Endothelial cell of umbilical vein (primary cell): ENCODE results near the gene JCAD. TPM values are rescaled to one million over a fixed set of nuclear protein-coding genes. Genes with fewer than 3 reads are reported as not detected.

Experiments
- BruUV-seq: library from RNA; stranded (reverse); fragments of 400-500 nt; replicated peaks from 2 replicates; lab custom pipeline; 2021; lab: Mats Ljungman, UMichigan
- CTCF ChIA-PET: fragments of 300-600, 350-600 bp; sonication (Branson Sonifier 250); formaldehyde crosslinking; loops from one replicate; lab custom pipeline; 2021; ENCODE audit warnings: antibody characterized with exemption, inconsistent platforms; lab: Charles Lee
- POLR2A ChIA-PET: fragments of 300-600, 350-600 bp; sonication (Branson Sonifier 250); formaldehyde crosslinking; loops from one replicate; lab custom pipeline; 2021; ENCODE audit warnings: antibody characterized with exemption, inconsistent platforms; lab: Charles Lee
- DNase-seq: peaks from one replicate; pipeline ENCODE4 v3.0.0-alpha.2; 2011; ENCODE audit warnings: low read depth, low spot score
- FAIRE-seq: peaks from 2 replicates; lab custom pipeline; 2011; peaks lifted over from hg19 to GRCh38; lab: Jason Lieb, UNC
- H2AFZ ChIP-seq: 2 replicates; pipeline ENCODE4 v1.6.0; 2012; ENCODE audit warnings: low read depth, low read length, control low read depth, inconsistent platforms
- H3K27ac ChIP-seq: 2 replicates; pipeline ENCODE4 v1.5.1; 2011; ENCODE audit warnings: low read depth, mild to moderate bottlenecking, control low read depth, low read length, moderate library complexity; ENCODE audit not compliant: insufficient read depth
- H3K27me3 ChIP-seq, 2 experiments: 2 replicates each; pipeline versions ENCODE4 v1.6.0 to v1.6.1; 2011; ENCODE audit warnings: low read length in 2 of 2, mixed read lengths in 1 of 2; ENCODE audit not compliant: control insufficient read depth in 2 of 2, insufficient read depth in 2 of 2
- H3K36me3 ChIP-seq, 2 experiments: 2 replicates in 1 of 2; 3 replicates in 1 of 2; pipeline ENCODE4 v1.5.1; 2011; ENCODE audit warnings: low read length in 2 of 2, mild to moderate bottlenecking in 1 of 2, moderate library complexity in 1 of 2; ENCODE audit not compliant: control insufficient read depth in 2 of 2, insufficient read depth in 2 of 2; ENCODE audit errors: extremely low read depth in 1 of 2
- H3K4me1 ChIP-seq: 3 replicates; pipeline ENCODE4 v1.5.1; 2011; ENCODE audit warnings: mild to moderate bottlenecking, low read length; ENCODE audit not compliant: control insufficient read depth, insufficient read depth; ENCODE audit errors: extremely low read depth
- H3K4me2 ChIP-seq: 2 replicates; pipeline ENCODE4 v1.6.1; 2011; ENCODE audit warnings: low read length, control low read depth, mixed read lengths; ENCODE audit not compliant: insufficient read depth
- H3K4me3 ChIP-seq, 3 experiments: fragments of 200-600 bp in 1 of 3; sonication (generic), shearing (Covaris generic) in 1 of 3; replicated peaks in 1 of 3; 2 replicates each; pipeline ENCODE4 v1.5.1; 2011 to 2016; ENCODE audit warnings: control low read depth in 3 of 3, low read length in 3 of 3, mild to moderate bottlenecking in 2 of 3, inconsistent platforms in 1 of 3, low read depth in 1 of 3, moderate library complexity in 1 of 3; ENCODE audit not compliant: insufficient read depth in 1 of 3
- H3K79me2 ChIP-seq: 2 replicates; pipeline ENCODE4 v1.6.0; 2012; ENCODE audit warnings: low read length, inconsistent platforms; ENCODE audit not compliant: control insufficient read depth, insufficient read depth
- H3K9ac ChIP-seq: replicated peaks from 2 replicates; pipeline ENCODE3; 2011; ENCODE audit warnings: low read length, control low read depth; ENCODE audit not compliant: insufficient read depth; ENCODE audit errors: extremely low read depth
- H3K9me1 ChIP-seq: replicated peaks from 3 replicates; pipeline ENCODE4 v1.6.0; 2011; ENCODE audit warnings: mild to moderate bottlenecking, low read length; ENCODE audit not compliant: control insufficient read depth, insufficient read depth; ENCODE audit errors: extremely low read depth
- H3K9me3 ChIP-seq: replicated peaks from 2 replicates; pipeline ENCODE4 v1.5.1; 2012; ENCODE audit warnings: low read length, inconsistent platforms; ENCODE audit not compliant: control insufficient read depth, insufficient read depth
- H4K20me1 ChIP-seq: replicated peaks from 2 replicates; pipeline ENCODE3; 2011; ENCODE audit warnings: mild to moderate bottlenecking, low read length; ENCODE audit not compliant: control insufficient read depth, insufficient read depth; ENCODE audit errors: extremely low read depth
- CTCF ChIP-seq, 2 donors: IDR thresholded peaks; 1 replicate in 1 of 2; 2 replicates in 1 of 2; pipeline ENCODE4 v1.5.1; 2011; ENCODE audit warnings: low read length in 2 of 2, mild to moderate bottlenecking in 2 of 2, moderate library complexity in 2 of 2, control low read depth in 1 of 2, inconsistent platforms in 1 of 2, low read depth in 1 of 2; ENCODE audit not compliant: insufficient read depth in 1 of 2; ENCODE audit errors: extremely low read depth in 1 of 2
- EZH2 ChIP-seq: IDR thresholded peaks from 2 replicates; pipeline ENCODE4 v1.6.1; 2012; ENCODE audit warnings: borderline replicate concordance, low read depth, mild to moderate bottlenecking, moderate library complexity, low read length, inconsistent platforms; ENCODE audit not compliant: severe bottlenecking
- FOS ChIP-seq: IDR thresholded peaks from 2 replicates; pipeline ENCODE4 v1.6.1; 2011; ENCODE audit warnings: mild to moderate bottlenecking, low read length, moderate library complexity, borderline replicate concordance; ENCODE audit not compliant: insufficient read depth
- GATA2 ChIP-seq: IDR thresholded peaks from 2 replicates; pipeline ENCODE4 v1.7.0; 2011; ENCODE audit warnings: low read depth, mild to moderate bottlenecking, moderate library complexity, mixed read lengths, low read length; ENCODE audit not compliant: insufficient read length, insufficient read depth
- JUN ChIP-seq: IDR thresholded peaks from 2 replicates; pipeline ENCODE4 v1.6.1; 2011; ENCODE audit warnings: borderline replicate concordance, low read depth; ENCODE audit not compliant: insufficient read length, insufficient read depth
- MAX ChIP-seq: IDR thresholded peaks from 2 replicates; pipeline ENCODE4 v1.6.1; 2011; ENCODE audit not compliant: insufficient read depth, insufficient read length
- MYC ChIP-seq: IDR thresholded peaks from one replicate; pipeline ENCODE4 v1.6.1; 2011; ENCODE audit warnings: mild to moderate bottlenecking, low read depth, low read length
- POLR2A ChIP-seq: IDR thresholded peaks from 2 replicates; pipeline ENCODE4 v1.6.1; 2012; ENCODE audit warnings: low read depth, mild to moderate bottlenecking, control low read depth, low read length
- POLR2AphosphoS5 ChIP-seq: IDR thresholded peaks from 2 replicates; pipeline ENCODE4 v1.6.1; 2012; ENCODE audit warnings: low read depth, mild to moderate bottlenecking, control low read depth, low read length, moderate library complexity; ENCODE audit not compliant: insufficient read depth
- dilution Hi-C: fragments of 300-500 bp; cut with MboI; formaldehyde crosslinking; loops from one replicate; pipeline ENCODE4 v1.15.0; 2019; ENCODE audit warnings: low sequenced_read_pairs; ENCODE audit not compliant: extremely low pct_ligation_motif_present
- intact Hi-C: fragments of 100-400 bp; cut with micrococcal nuclease; formaldehyde crosslinking; loops from one replicate; pipeline ENCODE4 v1.10.0; 2022
- polyA plus RNA-seq, 4 experiments: library from polyadenylated mRNA; depleted of rRNA in 3 of 4; stranded (reverse) in 3 of 4; unstranded in 1 of 4; fragments of >200 nt; gene quantifications; 2 replicates each; pipeline versions ENCODE4 v1.2.1 to v1.2.3, GENCODE V29; 2011 to 2012; ENCODE audit warnings: missing spikeins in 1 of 4
- total RNA-seq: library from RNA; stranded (reverse); gene quantifications from 2 replicates; pipeline ENCODE4 v1.2.3, GENCODE V29; 2021

The JCAD gene
- total and polyA plus RNA-seq, 2 donors (not counting 3 experiments of a cell fraction or from before 2014, with no cell fraction given): 17.5 to 76.3 TPM

- no TSS peak for BruUV-seq
- no peaks in the 10 kb centered on the region for H3K27me3 ChIP-seq
- intact Hi-C loops: no loop called here
- POLR2A ChIA-PET: interaction anchor here (1.2 kb wide), 1 partner anchor 14 kb away, joined by 4 read pairs; no protein-coding TSS in a partner anchor
- no peaks in the 10 kb centered on the region for H4K20me1 ChIP-seq
- peak overlapping the region; percentile 78 for H3K27ac ChIP-seq
- no peaks in the 10 kb centered on the region for H3K9me1 ChIP-seq
- no peaks in the 10 kb centered on the region for H3K79me2 ChIP-seq
- FAIRE-seq (no peak), DNase-seq (no peak)
- TF ChIP-seq POLR2A (no peak), EZH2 (no peak), GATA2 (no peak), POLR2AphosphoS5 (no peak), FOS (no peak), JUN (no peak), MAX (no peak), CTCF (IDR thresholded peaks at IDR 0.05; ENCODE audit: extremely low read depth in 1 of 2, insufficient read depth in 1 of 2, low read depth in 1 of 2, low read length in 2 of 2) (no peak), MYC (no peak)
- no peak overlapping the region for H3K9ac ChIP-seq
- H3K4me3 ChIP-seq: no peak overlapping the region
- no peak overlapping the region for H3K4me2 ChIP-seq
- peaks cover 0 to 18% of the 10 kb centered on the region in 2 experiments for H3K36me3 ChIP-seq
- dilution Hi-C loops: no loop called here
- H2AFZ ChIP-seq: no peak overlapping the region
- H3K4me1 ChIP-seq: peaks cover 44% of the 10 kb centered on the region
- CTCF ChIA-PET: interaction anchor here (0.8 to 3.9 kb wide), 11 partner anchors 12 to 323 kb away, joined by 3 to 37 read pairs (median 7); partner anchors contain the start of gene MTPAP
- H3K9me3 ChIP-seq: no peaks in the 10 kb centered on the region
Measured at GRCh38 chr10:30026578-30026977, 32.8 kb downstream of the JCAD start.
